ENCODE results near the gene TPRG1L.

GRCh38 chr1:3575993-3576392, 48.8 kb upstream of the TPRG1L start:
- TF ChIP-seq, protein P1, sequence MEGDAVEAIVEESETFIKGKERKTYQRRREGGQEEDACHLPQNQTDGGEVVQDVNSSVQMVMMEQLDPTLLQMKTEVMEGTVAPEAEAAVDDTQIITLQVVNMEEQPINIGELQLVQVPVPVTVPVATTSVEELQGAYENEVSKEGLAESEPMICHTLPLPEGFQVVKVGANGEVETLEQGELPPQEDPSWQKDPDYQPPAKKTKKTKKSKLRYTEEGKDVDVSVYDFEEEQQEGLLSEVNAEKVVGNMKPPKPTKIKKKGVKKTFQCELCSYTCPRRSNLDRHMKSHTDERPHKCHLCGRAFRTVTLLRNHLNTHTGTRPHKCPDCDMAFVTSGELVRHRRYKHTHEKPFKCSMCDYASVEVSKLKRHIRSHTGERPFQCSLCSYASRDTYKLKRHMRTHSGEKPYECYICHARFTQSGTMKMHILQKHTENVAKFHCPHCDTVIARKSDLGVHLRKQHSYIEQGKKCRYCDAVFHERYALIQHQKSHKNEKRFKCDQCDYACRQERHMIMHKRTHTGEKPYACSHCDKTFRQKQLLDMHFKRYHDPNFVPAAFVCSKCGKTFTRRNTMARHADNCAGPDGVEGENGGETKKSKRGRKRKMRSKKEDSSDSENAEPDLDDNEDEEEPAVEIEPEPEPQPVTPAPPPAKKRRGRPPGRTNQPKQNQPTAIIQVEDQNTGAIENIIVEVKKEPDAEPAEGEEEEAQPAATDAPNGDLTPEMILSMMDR (conservative IDR thresholded peaks at IDR 0.05; ENCODE audit: low read depth, low read length), result no peak
- TF ChIP-seq EZH2 (IDR thresholded peaks at IDR 0.05; ENCODE audit: borderline replicate concordance, low read depth, low read length, poor library complexity, severe bottlenecking), result no peak
